ENCODE results near the gene NOP14. TPM values are rescaled to one million over a fixed set of nuclear protein-coding genes. Genes with fewer than 3 reads are reported as not detected.

NOP14 gene
- total RNA-seq, 1 donor from 2014 or later = 22.9 TPM

DNA sequence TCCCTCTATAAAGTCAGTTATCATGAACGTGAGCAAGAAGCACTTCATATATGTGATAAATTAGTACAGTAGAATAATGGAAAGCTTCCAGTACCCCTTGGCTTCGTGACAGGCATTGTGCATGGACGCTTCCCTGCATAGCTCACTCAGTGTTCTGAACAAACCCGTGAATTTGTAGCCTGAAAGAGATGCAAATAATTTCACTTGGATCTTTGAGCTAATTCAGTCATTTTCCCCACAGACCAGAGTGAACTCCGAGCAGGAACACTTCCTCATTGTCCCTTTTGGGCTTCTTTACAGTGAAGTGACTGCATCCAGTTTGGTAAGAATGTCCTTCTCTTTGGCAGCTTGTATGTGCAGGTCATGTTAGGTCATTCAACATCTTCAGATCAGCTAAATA lies 69.4 kb downstream of the NOP14 start:
- no peak for DNase-seq (ENCODE audit: low spot score)
- H3K4me3 Mint-ChIP-seq (ENCODE audit: unreplicated experiment) = no peak overlapping the region
- no peaks in the 10 kb centered on the region for H3K9me3 Mint-ChIP-seq (ENCODE audit: unreplicated experiment)
- TF ChIP-seq, protein P1, sequence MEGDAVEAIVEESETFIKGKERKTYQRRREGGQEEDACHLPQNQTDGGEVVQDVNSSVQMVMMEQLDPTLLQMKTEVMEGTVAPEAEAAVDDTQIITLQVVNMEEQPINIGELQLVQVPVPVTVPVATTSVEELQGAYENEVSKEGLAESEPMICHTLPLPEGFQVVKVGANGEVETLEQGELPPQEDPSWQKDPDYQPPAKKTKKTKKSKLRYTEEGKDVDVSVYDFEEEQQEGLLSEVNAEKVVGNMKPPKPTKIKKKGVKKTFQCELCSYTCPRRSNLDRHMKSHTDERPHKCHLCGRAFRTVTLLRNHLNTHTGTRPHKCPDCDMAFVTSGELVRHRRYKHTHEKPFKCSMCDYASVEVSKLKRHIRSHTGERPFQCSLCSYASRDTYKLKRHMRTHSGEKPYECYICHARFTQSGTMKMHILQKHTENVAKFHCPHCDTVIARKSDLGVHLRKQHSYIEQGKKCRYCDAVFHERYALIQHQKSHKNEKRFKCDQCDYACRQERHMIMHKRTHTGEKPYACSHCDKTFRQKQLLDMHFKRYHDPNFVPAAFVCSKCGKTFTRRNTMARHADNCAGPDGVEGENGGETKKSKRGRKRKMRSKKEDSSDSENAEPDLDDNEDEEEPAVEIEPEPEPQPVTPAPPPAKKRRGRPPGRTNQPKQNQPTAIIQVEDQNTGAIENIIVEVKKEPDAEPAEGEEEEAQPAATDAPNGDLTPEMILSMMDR (IDR thresholded peaks at IDR 0.05; ENCODE audit: unreplicated experiment) = no peak
- H3K27me3 Mint-ChIP-seq (ENCODE audit: unreplicated experiment) = peaks cover 4% of the 10 kb centered on the region
- H3K4me1 Mint-ChIP-seq (ENCODE audit: unreplicated experiment) = no peaks in the 10 kb centered on the region
- H3K27ac Mint-ChIP-seq (ENCODE audit: unreplicated experiment) = no peak overlapping the region
- peaks cover 23% of the 10 kb centered on the region for H3K36me3 Mint-ChIP-seq (ENCODE audit: low read depth, unreplicated experiment)

DNA sequence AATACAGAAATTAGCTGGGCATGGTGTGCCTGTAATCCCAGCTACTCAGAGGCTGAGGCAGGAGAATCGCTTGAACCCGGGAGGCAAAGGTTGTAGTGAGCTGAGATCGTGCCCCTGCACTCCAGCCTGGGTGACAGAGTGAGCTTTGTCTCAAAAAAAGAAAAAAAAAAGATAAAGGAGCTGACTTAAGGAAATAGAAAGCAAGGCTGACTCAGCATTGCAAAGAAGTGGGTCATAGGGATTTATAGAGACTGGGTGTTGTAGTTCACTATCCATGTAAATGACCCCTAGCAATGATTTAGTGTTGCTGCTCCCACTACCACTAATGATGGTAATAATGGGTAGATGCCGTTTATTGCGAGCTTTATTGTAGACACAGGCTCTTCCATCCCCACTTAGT lies 71.9 kb downstream of the NOP14 start:
- no peak overlapping the region for H3K27ac Mint-ChIP-seq (ENCODE audit: unreplicated experiment)

DNA sequence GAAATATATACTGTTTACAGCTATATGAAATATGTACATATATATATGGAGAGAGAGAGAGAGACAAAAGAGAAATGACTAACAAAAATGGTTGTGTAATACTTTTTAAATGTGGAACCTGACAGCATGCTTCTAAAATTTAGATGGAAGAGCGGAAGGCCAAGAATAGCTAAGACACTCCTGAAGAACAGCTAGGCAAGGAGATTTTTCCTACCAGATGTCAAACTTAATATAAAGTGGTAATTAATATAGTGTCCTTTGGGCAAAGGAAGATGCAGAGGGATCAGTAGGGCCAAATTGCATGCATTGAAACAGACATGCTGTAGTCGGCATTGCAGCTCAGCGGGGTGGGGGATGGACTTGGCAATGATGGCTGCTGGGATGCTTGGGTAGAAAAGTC lies 74.3 kb downstream of the NOP14 start:
- no peaks in the 10 kb centered on the region for H3K9me3 Mint-ChIP-seq (ENCODE audit: unreplicated experiment)
- DNase-seq (ENCODE audit: low spot score) = no peak
- H3K4me1 Mint-ChIP-seq (ENCODE audit: unreplicated experiment) = peaks cover 4% of the 10 kb centered on the region
- H3K27ac Mint-ChIP-seq (ENCODE audit: unreplicated experiment) = no peak overlapping the region
- no peaks in the 10 kb centered on the region for H3K27me3 Mint-ChIP-seq (ENCODE audit: unreplicated experiment)
- H3K36me3 Mint-ChIP-seq (ENCODE audit: low read depth, unreplicated experiment) = peaks cover 31% of the 10 kb centered on the region
- TF ChIP-seq, protein P1 (IDR thresholded peaks at IDR 0.05; ENCODE audit: unreplicated experiment) = no peak
- H3K4me3 Mint-ChIP-seq (ENCODE audit: unreplicated experiment) = no peak overlapping the region

More for the DNA sequence above, 71.9 kb downstream of the NOP14 start:
- no peaks in the 10 kb centered on the region for H3K9me3 Mint-ChIP-seq (ENCODE audit: unreplicated experiment)
- peaks cover 26% of the 10 kb centered on the region for H3K36me3 Mint-ChIP-seq (ENCODE audit: low read depth, unreplicated experiment)
- H3K4me1 Mint-ChIP-seq (ENCODE audit: unreplicated experiment) = no peaks in the 10 kb centered on the region
- TF ChIP-seq, protein P1 (IDR thresholded peaks at IDR 0.05; ENCODE audit: unreplicated experiment) = no peak
- no peak for DNase-seq (ENCODE audit: low spot score)
- H3K27me3 Mint-ChIP-seq (ENCODE audit: unreplicated experiment) = no peaks in the 10 kb centered on the region
- peak overlapping the region; percentile 63 for H3K4me3 Mint-ChIP-seq (ENCODE audit: unreplicated experiment)

Other genes starting within 250 kb of the NOP14 start
- gene TNIP2, start 207.1 kb downstream of the NOP14 start, total RNA-seq (ENCODE audit: unreplicated experiment) = 29.3 TPM
- 150 TPM for gene SH3BP2, start 170.3 kb downstream of the NOP14 start, total RNA-seq (ENCODE audit: unreplicated experiment)
- gene ADD1, start 119.6 kb downstream of the NOP14 start, total RNA-seq (ENCODE audit: unreplicated experiment) = 337 TPM
- 5.9 TPM for gene GRK4, start 165 bp upstream of the NOP14 start, total RNA-seq (ENCODE audit: unreplicated experiment)
- not detected for gene HTT-AS, start 111.1 kb upstream of the NOP14 start, total RNA-seq (ENCODE audit: unreplicated experiment)
- 62.4 TPM for gene HTT, start 111.3 kb upstream of the NOP14 start, total RNA-seq (ENCODE audit: unreplicated experiment)